Measurements from ENCODE around the gene FKBP14.
"Not testable (repeated sequence)": the region's sequence is repeated elsewhere in the genome, so short reads cannot be mapped to it uniquely, and the experiment has no call there.

The FKBP14 gene

GRCh38 chr7:29965030-29965429 is 61.5 kb downstream of the FKBP14 start:
- H3K36me3 ChIP-seq (replicated peaks in 1 of 2; ENCODE audit: control insufficient read depth in 2 of 2, insufficient read depth in 2 of 2, low read length in 2 of 2) = peaks cover 5 to 72% of the 10 kb centered on the region in 2 donors
- DNase-seq (ENCODE audit: low spot score) = no peak
- no CpG with 5 or more reads among the region's 3 CpGs for WGBS, 2 donors (ENCODE audit: extremely low coverage in 2 of 2, insufficient read length in 2 of 2, insufficient replicate concordance in 1 of 2)
- no peak overlapping the region for H3K14ac ChIP-seq (ENCODE audit: low read length)
- no peak overlapping the region for H3K4me3 ChIP-seq (ENCODE audit: low read length in 2 of 2)
- no peaks in the 10 kb centered on the region for H3K27me3 ChIP-seq (ENCODE audit: control insufficient read depth in 3 of 3, insufficient read depth in 3 of 3, low read depth in 1 of 3, low read length in 3 of 3)
- no peak overlapping the region for H3K18ac ChIP-seq (ENCODE audit: low read length)
- peak overlapping the region; percentile 30 for H4K91ac ChIP-seq (ENCODE audit: low read depth, low read length, poor library complexity)
- H3K9ac ChIP-seq (ENCODE audit: low read depth, low read length, poor library complexity) = no peak overlapping the region
- H2AK5ac ChIP-seq (ENCODE audit: low read depth, low read length) = no peak overlapping the region
- no peak overlapping the region for H4K8ac ChIP-seq (ENCODE audit: low read depth, low read length)
- H3K4me2 ChIP-seq (ENCODE audit: insufficient read depth, low read length, poor library complexity, severe bottlenecking) = no peak overlapping the region
- peaks cover 8 to 10% of the 10 kb centered on the region in 2 donors for H3K4me1 ChIP-seq (ENCODE audit: control insufficient read depth in 2 of 2, insufficient read depth in 1 of 2, low read depth in 1 of 2, low read length in 2 of 2)
- no peaks in the 10 kb centered on the region for H3K79me1 ChIP-seq (ENCODE audit: low read depth, low read length)
- no peak overlapping the region for H2BK12ac ChIP-seq (ENCODE audit: low read length)
- H3K4ac ChIP-seq (ENCODE audit: low read length) = no peak overlapping the region
- no peak overlapping the region for H3K27ac ChIP-seq (replicated peaks; ENCODE audit: low read length)
- H2BK5ac ChIP-seq (ENCODE audit: low read length) = no peak overlapping the region
- peaks cover 2 to 29% of the 10 kb centered on the region in 2 donors for H3K9me3 ChIP-seq (replicated peaks in 1 of 2; ENCODE audit: control insufficient read depth in 2 of 2, insufficient read depth in 1 of 2, low read depth in 1 of 2, low read length in 2 of 2)
- H2BK15ac ChIP-seq (ENCODE audit: low read length) = no peak overlapping the region
- H2AFZ ChIP-seq (ENCODE audit: low read length) = no peak overlapping the region
- H3K23ac ChIP-seq (ENCODE audit: low read depth, low read length, poor library complexity) = no peak overlapping the region
- no peak overlapping the region for H2BK120ac ChIP-seq (ENCODE audit: low read depth, low read length)

- no peak overlapping the region for H3K4me2 ChIP-seq (ENCODE audit: insufficient read depth, low read length, poor library complexity, severe bottlenecking)
- no peak overlapping the region for H2BK120ac ChIP-seq (ENCODE audit: low read depth, low read length)
- no peak overlapping the region for H3K27ac ChIP-seq (replicated peaks; ENCODE audit: low read length)
- no peak overlapping the region for H2BK12ac ChIP-seq (ENCODE audit: low read length)
- no peaks in the 10 kb centered on the region for H3K27me3 ChIP-seq (ENCODE audit: control insufficient read depth in 3 of 3, insufficient read depth in 3 of 3, low read depth in 1 of 3, low read length in 3 of 3)
- H3K9me3 ChIP-seq (replicated peaks in 1 of 2; ENCODE audit: control insufficient read depth in 2 of 2, insufficient read depth in 1 of 2, low read depth in 1 of 2, low read length in 2 of 2) = peaks cover 2 to 17% of the 10 kb centered on the region in 2 donors
- no peak overlapping the region for H3K14ac ChIP-seq (ENCODE audit: low read length)
- no peak overlapping the region for H2BK15ac ChIP-seq (ENCODE audit: low read length)
- H3K23ac ChIP-seq (ENCODE audit: low read depth, low read length, poor library complexity) = no peak overlapping the region
- H2AFZ ChIP-seq (ENCODE audit: low read length) = no peak overlapping the region
- peaks cover 0 to 4% of the 10 kb centered on the region in 2 donors for H3K4me1 ChIP-seq (ENCODE audit: control insufficient read depth in 2 of 2, insufficient read depth in 1 of 2, low read depth in 1 of 2, low read length in 2 of 2)
- H3K4ac ChIP-seq (ENCODE audit: low read length) = no peak overlapping the region
- no peak overlapping the region for H3K18ac ChIP-seq (ENCODE audit: low read length)
- DNase-seq (ENCODE audit: low spot score) = no peak
- no peak overlapping the region for H4K91ac ChIP-seq (ENCODE audit: low read depth, low read length, poor library complexity)
- no peak overlapping the region for H4K8ac ChIP-seq (ENCODE audit: low read depth, low read length)
- WGBS, 2 donors (ENCODE audit: extremely low coverage in 2 of 2, insufficient read length in 2 of 2, insufficient replicate concordance in 1 of 2) = no CpG with 5 or more reads among the region's 1 CpG
- no peak overlapping the region for H3K9ac ChIP-seq (ENCODE audit: low read depth, low read length, poor library complexity)
- H2BK5ac ChIP-seq (ENCODE audit: low read length) = no peak overlapping the region
- H2AK5ac ChIP-seq (ENCODE audit: low read depth, low read length) = no peak overlapping the region
- H3K4me3 ChIP-seq (ENCODE audit: low read length in 2 of 2) = no peak overlapping the region
- H3K36me3 ChIP-seq (replicated peaks in 1 of 2; ENCODE audit: control insufficient read depth in 2 of 2, insufficient read depth in 2 of 2, low read length in 2 of 2) = peaks cover 5 to 68% of the 10 kb centered on the region in 2 donors
- peaks cover 4% of the 10 kb centered on the region for H3K79me1 ChIP-seq (ENCODE audit: low read depth, low read length)
Measured at GRCh38 chr7:29962035-29962434, 64.5 kb downstream of the FKBP14 start.

GRCh38 chr7:29961611-29962010 is 64.9 kb downstream of the FKBP14 start:
- H3K23ac ChIP-seq (ENCODE audit: low read depth, low read length, poor library complexity); H3K14ac ChIP-seq (ENCODE audit: low read length); H4K8ac ChIP-seq (ENCODE audit: low read depth, low read length); H2BK5ac ChIP-seq (ENCODE audit: low read length); H2BK12ac ChIP-seq (ENCODE audit: low read length); H3K79me1 ChIP-seq (ENCODE audit: low read depth, low read length); H4K91ac ChIP-seq (ENCODE audit: low read depth, low read length, poor library complexity); H2AFZ ChIP-seq (ENCODE audit: low read length); H3K4ac ChIP-seq (ENCODE audit: low read length); H3K27me3 ChIP-seq (ENCODE audit: control insufficient read depth in 3 of 3, insufficient read depth in 3 of 3, low read depth in 1 of 3, low read length in 3 of 3); H3K4me3 ChIP-seq (ENCODE audit: low read length in 2 of 2); DNase-seq (ENCODE audit: low spot score); H3K4me1 ChIP-seq (ENCODE audit: control insufficient read depth in 2 of 2, insufficient read depth in 1 of 2, low read depth in 1 of 2, low read length in 2 of 2); H3K18ac ChIP-seq (ENCODE audit: low read length); H3K4me2 ChIP-seq (ENCODE audit: insufficient read depth, low read length, poor library complexity, severe bottlenecking); H2AK5ac ChIP-seq (ENCODE audit: low read depth, low read length); H3K9ac ChIP-seq (ENCODE audit: low read depth, low read length, poor library complexity); H2BK15ac ChIP-seq (ENCODE audit: low read length); H2BK120ac ChIP-seq (ENCODE audit: low read depth, low read length); H3K27ac ChIP-seq (replicated peaks; ENCODE audit: low read length): not testable (repeated sequence)
- Histone ChIP-seq H3K36me3 (replicated peaks in 1 of 2; ENCODE audit: control insufficient read depth in 2 of 2, insufficient read depth in 2 of 2, low read length in 2 of 2) (peaks cover 5 to 65% of the 10 kb centered on the region in 2 donors), H3K9me3 (replicated peaks in 1 of 2; ENCODE audit: control insufficient read depth in 2 of 2, insufficient read depth in 1 of 2, low read depth in 1 of 2, low read length in 2 of 2) (peaks cover 2 to 17% of the 10 kb centered on the region in 2 donors)
- WGBS, 2 donors (ENCODE audit: extremely low coverage in 2 of 2, insufficient read length in 2 of 2, insufficient replicate concordance in 1 of 2) = no CpG with 5 or more reads among the region's 19 CpGs

Data from neuronal stem cell (in vitro differentiated cells).